SHP77 (cell line): ENCODE data around the gene KASH5.
"Not testable (repeated sequence)": the region's sequence is repeated elsewhere in the genome, so short reads cannot be mapped to it uniquely, and the experiment has no call there.

Experiments
- DNase-seq, 2 experiments: peaks; one replicate each; lab custom pipeline; 2025; lab: John Stamatoyannopoulos, UW

KASH5 gene

GRCh38 chr19:49436381-49437017 lies 48.5 kb downstream of the KASH5 start:
- no peak for DNase-seq

- no peak for DNase-seq
These were observed 49.2 kb downstream of the KASH5 start for GRCh38 chr19:49437231-49437630.

- DNase-seq = no peak
These were observed 50.2 kb downstream of the KASH5 start for GRCh38 chr19:49438261-49438660.

GRCh38 chr19:49439836-49440235 lies 51.8 kb downstream of the KASH5 start:
- no peak for DNase-seq

GRCh38 chr19:49440439-49441209 lies 52.6 kb downstream of the KASH5 start:
- DNase-seq = no peak

- peak in 1 of 2 experiments; percentile 9 for DNase-seq
These were observed 53.3 kb downstream of the KASH5 start, which contains the start of gene SLC17A7 for GRCh38 chr19:49441210-49441959. TSS of gene SLC17A7 (minus strand) at chr19:49441527. CDS start at chr19:49441379, 148 bp downstream.

GRCh38 chr19:49441960-49442350 lies 53.9 kb downstream of the KASH5 start:
- DNase-seq = no peak

GRCh38 chr19:49442354-49442753 lies 54.3 kb downstream of the KASH5 start:
- no peak for DNase-seq

- peak; percentile 83 to 85 for DNase-seq
These were observed 54.8 kb downstream of the KASH5 start for GRCh38 chr19:49442771-49443365.

- DNase-seq = peak; percentile 88 to 93
These were observed 55.5 kb downstream of the KASH5 start for GRCh38 chr19:49443366-49444099.

- DNase-seq = not testable (repeated sequence)
These were observed 56.2 kb downstream of the KASH5 start for GRCh38 chr19:49444100-49444700.

- DNase-seq = no peak
These were observed 57.9 kb downstream of the KASH5 start for GRCh38 chr19:49445997-49446396.

- DNase-seq = peak in 1 of 2 experiments; percentile 7
These were observed 59.7 kb downstream of the KASH5 start for GRCh38 chr19:49447485-49448431.

GRCh38 chr19:49448432-49448786 lies 60.4 kb downstream of the KASH5 start:
- no peak for DNase-seq

GRCh38 chr19:49450405-49450804 lies 62.4 kb downstream of the KASH5 start:
- no peak for DNase-seq

- peak; percentile 98 to 99 for DNase-seq
These were observed 63.6 kb downstream of the KASH5 start, which contains the start of gene PIH1D1 for GRCh38 chr19:49451430-49452181. TSS of gene PIH1D1 (minus strand) at chr19:49451814. CDS start at chr19:49451574, 240 bp downstream.

- peak; percentile 96 to 97 for DNase-seq
These were observed 65.1 kb downstream of the KASH5 start, which contains the start of gene ALDH16A1 for GRCh38 chr19:49453013-49453756. TSS of gene ALDH16A1 (plus strand) at chr19:49453225. CDS start at chr19:49453332, 107 bp downstream.

GRCh38 chr19:49453757-49454240 lies 65.8 kb downstream of the KASH5 start:
- no peak for DNase-seq
